Transverse colon (tissue), 4 donors: ENCODE results near the gene RNF121. TPM values are rescaled to one million over a fixed set of nuclear protein-coding genes. Genes with fewer than 3 reads are reported as not detected.

ENCODE experiments used
- DNase-seq: peaks from one replicate; pipeline ENCODE4 v3.0.0-alpha.2; 2019
- H3K27ac ChIP-seq, 4 donors: fragments of 200-600 bp; sonication (generic); 2 replicates each; pipeline ENCODE4 v1.5.1; 2016 to 2018; ENCODE audit warnings: inconsistent platforms in 4 of 4
- H3K27me3 ChIP-seq: fragments of 200-600 bp; sonication (generic); 2 replicates; pipeline ENCODE4 v1.5.1; 2017; ENCODE audit warnings: inconsistent platforms
- H3K36me3 ChIP-seq, 4 donors: fragments of 200-600 bp; sonication (generic); 2 replicates each; pipeline ENCODE4 v1.5.1; 2017 to 2019; ENCODE audit warnings: inconsistent platforms in 4 of 4
- H3K4me1 ChIP-seq, 4 donors: fragments of 200-600 bp; sonication (generic); 2 replicates each; pipeline ENCODE4 v1.5.1; 2017 to 2020; ENCODE audit warnings: inconsistent platforms in 4 of 4
- H3K4me3 ChIP-seq, 4 donors: fragments of 200-600 bp; sonication (generic); 1 replicate in 1 of 4; 2 replicates in 3 of 4; pipeline versions ENCODE4 v1.5.1 to v1.6.1; 2017 to 2019; ENCODE audit warnings: inconsistent platforms in 4 of 4
- H3K9me3 ChIP-seq, 2 donors: fragments of 200-600 bp; sonication (generic); 2 replicates each; pipeline ENCODE4 v1.5.1; 2017 to 2019; ENCODE audit warnings: inconsistent platforms in 2 of 2
- CTCF ChIP-seq, 5 experiments: fragments of 200-600 bp in 3 of 5; fragments of 450-650 bp in 2 of 5; sonication (generic) in 3 of 5; IDR thresholded peaks; 1 replicate in 2 of 5; 2 replicates in 3 of 5; pipeline ENCODE4 v1.5.1; 2016 to 2017; ENCODE audit warnings: antibody characterized with exemption in 5 of 5, inconsistent platforms in 3 of 5, mild to moderate bottlenecking in 2 of 5, moderate library complexity in 1 of 5
- EP300 ChIP-seq: sonication (generic); formaldehyde crosslinking; IDR thresholded peaks from one replicate; pipeline ENCODE4 v1.6.1; 2017; ENCODE audit warnings: antibody characterized with exemption, low read depth
- POLR2A ChIP-seq: fragments of 450-650 bp; IDR thresholded peaks from one replicate; pipeline ENCODE4 v1.6.1; 2016; ENCODE audit warnings: antibody characterized with exemption, mild to moderate bottlenecking, moderate library complexity
- POLR2AphosphoS5 ChIP-seq, 3 donors: sonication (generic); formaldehyde crosslinking; IDR thresholded peaks; one replicate each; pipeline ENCODE4 v1.6.1; 2016; ENCODE audit warnings: antibody characterized with exemption in 3 of 3
- WGBS, 2 donors: methylation state at CpG; one replicate each; pipeline ENCODE4 v1.1.5; 2018; ENCODE audit warnings: low coverage in 1 of 2; 5-methylcytosine and 5-hydroxymethylcytosine counted together
- in situ Hi-C, 4 donors: fragments of 200-750 bp; cut with MboI; loops; one replicate each; pipeline versions ENCODE4 v1.15.0 to v1.15.1; 2017; ENCODE audit warnings: low sequenced_read_pairs in 3 of 4, low pct_ligation_motif_present in 1 of 4, low pct_unique_long_range_greater_than_20kb in 1 of 4
- intact Hi-C: fragments of 100-400 bp; cut with DNase I; formaldehyde crosslinking; loops from one replicate; pipeline ENCODE4 v1.15.1; 2023; ENCODE audit warnings: low total_unique reads
- total RNA-seq, 4 donors: library from RNA; depleted of rRNA; stranded (reverse); fragments of >200 nt; gene quantifications; one replicate each; pipeline ENCODE4 v1.1.0, GENCODE V29; 2016

Gene RNF121
- total RNA-seq, 4 donors from 2014 or later, result 9.7 to 38.6 (median 31.4) TPM

GRCh38 chr11:71946144-71946571 lies 17.3 kb downstream of the RNF121 start:
- H3K4me1 ChIP-seq, result peaks cover 11 to 34% (median 21%) of the 10 kb centered on the region in 4 donors
- TF ChIP-seq EP300 (no peak), CTCF (IDR thresholded peaks at IDR 0.05) (no peak), POLR2A (no peak), POLR2AphosphoS5 (IDR thresholded peaks at IDR 0.05) (no peak)
- in situ Hi-C loops, result no loop called here
- intact Hi-C loops, result loop anchor here (1.0 kb wide), 1 partner anchor 35 kb away; no protein-coding TSS in a partner anchor
- 67 to 71% methylated on average over 2 of the region's 2 CpGs for WGBS, 2 donors
- H3K27me3 ChIP-seq, result no peaks in the 10 kb centered on the region
- H3K27ac ChIP-seq, result no peak overlapping the region
- no peaks in the 10 kb centered on the region for H3K36me3 ChIP-seq
- no peak for DNase-seq
- no peaks in the 10 kb centered on the region for H3K9me3 ChIP-seq
- H3K4me3 ChIP-seq, result no peak overlapping the region

- 62 to 63% methylated on average over 3 of the region's 3 CpGs for WGBS, 2 donors
- H3K4me3 ChIP-seq, result no peak overlapping the region
- no peaks in the 10 kb centered on the region for H3K27me3 ChIP-seq
- H3K27ac ChIP-seq, result peak overlapping the region in 3 of 4 donors; percentile 35 to 69 (median 66)
- TF ChIP-seq EP300 (no peak), POLR2AphosphoS5 (IDR thresholded peaks at IDR 0.05) (peak in 1 of 3 donors; percentile 18)
- H3K36me3 ChIP-seq, result no peaks in the 10 kb centered on the region
- DNase-seq, result no peak
- peaks cover 11 to 34% (median 20%) of the 10 kb centered on the region in 4 donors for H3K4me1 ChIP-seq
- intact Hi-C loops, result no loop called here
- no peaks in the 10 kb centered on the region for H3K9me3 ChIP-seq
- in situ Hi-C loops, result no loop called here
These were observed 18.7 kb downstream of the RNF121 start for GRCh38 chr11:71947498-71947897.

GRCh38 chr11:71948314-71949027 lies 19.6 kb downstream of the RNF121 start:
- Histone ChIP-seq H3K27me3 (no peaks in the 10 kb centered on the region), H3K4me3 (no peak overlapping the region), H3K9me3 (no peaks in the 10 kb centered on the region), H3K36me3 (no peaks in the 10 kb centered on the region), H3K27ac (peak overlapping the region in 3 of 4 donors; percentile 35 to 69 (median 66)), H3K4me1 (peaks cover 11 to 34% (median 20%) of the 10 kb centered on the region in 4 donors)
- DNase-seq, result peak; percentile 31
- in situ Hi-C loops (no loop called here), intact Hi-C loops (no loop called here)
- TF ChIP-seq POLR2AphosphoS5 (IDR thresholded peaks at IDR 0.05) (no peak), POLR2A (no peak), CTCF (IDR thresholded peaks at IDR 0.05) (no peak), EP300 (no peak)
- WGBS, 2 donors, result 60 to 70% methylated on average over 1 to 7 of the region's 7 CpGs

- H3K27me3 ChIP-seq, result no peaks in the 10 kb centered on the region
These were observed 20.2 kb downstream of the RNF121 start for GRCh38 chr11:71949034-71949433.

More at GRCh38 chr11:71949034-71949433, 20.2 kb downstream of the RNF121 start:
- TF ChIP-seq POLR2A (no peak), EP300 (no peak), CTCF (IDR thresholded peaks at IDR 0.05) (no peak), POLR2AphosphoS5 (IDR thresholded peaks at IDR 0.05) (no peak)
- Histone ChIP-seq H3K4me3 (no peak overlapping the region), H3K36me3 (no peaks in the 10 kb centered on the region), H3K4me1 (peaks cover 11 to 34% (median 20%) of the 10 kb centered on the region in 4 donors), H3K9me3 (no peaks in the 10 kb centered on the region), H3K27ac (peak overlapping the region in 2 of 4 donors; percentile 35 to 44)
- in situ Hi-C loops (no loop called here), intact Hi-C loops (no loop called here)
- WGBS, 2 donors, result 80 to 86% methylated on average over 4 to 6 of the region's 6 CpGs
- no peak for DNase-seq
